GM18517 (cell line): ENCODE results near the gene CHID1.

ENCODE experiments used
- ATAC-seq: cut with Tn5 transposase; IDR thresholded peaks from one replicate; pipeline ENCODE4 v1.9.1; 2021; ENCODE audit warnings: mild to moderate bottlenecking, moderate library complexity; ENCODE audit not compliant: unreplicated experiment

CHID1 gene

DNA sequence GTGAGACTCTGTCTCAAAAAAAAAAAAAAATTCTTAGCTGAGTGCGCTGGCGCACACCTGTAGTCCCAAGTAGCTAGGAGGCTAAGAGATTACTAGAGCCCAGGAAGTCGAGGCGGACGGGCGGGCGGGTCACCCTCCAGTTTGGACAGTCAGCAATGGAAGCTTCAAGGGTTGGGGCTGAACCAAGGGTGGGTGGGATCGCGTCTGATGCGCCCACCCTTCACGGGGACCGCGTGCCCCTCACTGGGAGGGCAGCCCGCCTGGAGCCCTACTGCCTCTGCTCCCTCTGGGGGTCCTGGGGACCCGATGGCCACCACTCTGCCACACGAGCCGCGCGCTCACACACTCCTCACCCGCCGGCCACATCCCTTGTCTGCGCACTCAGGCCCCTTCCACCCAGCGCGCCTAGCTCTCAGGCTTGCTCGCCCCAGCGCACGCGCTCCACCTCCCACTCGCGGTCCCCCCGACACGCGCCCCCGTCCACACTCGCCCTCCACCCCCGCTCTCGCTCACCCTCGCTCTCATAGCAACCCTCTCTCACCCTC lies 494 bp downstream of the CHID1 start:
- no peak for ATAC-seq

DNA sequence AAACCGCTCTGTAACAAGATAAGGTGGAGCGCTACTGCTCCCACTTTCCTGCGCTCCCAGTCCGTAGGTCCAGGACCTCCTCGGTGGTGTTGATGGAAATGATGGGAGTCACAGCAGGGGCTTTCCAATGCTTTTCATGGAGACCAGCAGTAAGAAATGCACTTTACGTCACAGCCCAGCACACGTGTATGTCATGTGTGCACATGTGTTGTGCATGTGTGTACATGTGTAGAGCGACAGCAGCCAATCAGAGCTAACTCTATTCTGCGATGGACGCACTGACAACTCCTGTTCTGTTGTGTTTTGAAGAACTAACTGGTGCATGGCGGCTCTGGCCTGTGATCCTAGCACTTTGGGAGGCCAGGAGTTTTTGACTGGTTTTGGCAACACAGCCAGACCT lies 1.2 kb downstream of the CHID1 start:
- no peak for ATAC-seq

DNA sequence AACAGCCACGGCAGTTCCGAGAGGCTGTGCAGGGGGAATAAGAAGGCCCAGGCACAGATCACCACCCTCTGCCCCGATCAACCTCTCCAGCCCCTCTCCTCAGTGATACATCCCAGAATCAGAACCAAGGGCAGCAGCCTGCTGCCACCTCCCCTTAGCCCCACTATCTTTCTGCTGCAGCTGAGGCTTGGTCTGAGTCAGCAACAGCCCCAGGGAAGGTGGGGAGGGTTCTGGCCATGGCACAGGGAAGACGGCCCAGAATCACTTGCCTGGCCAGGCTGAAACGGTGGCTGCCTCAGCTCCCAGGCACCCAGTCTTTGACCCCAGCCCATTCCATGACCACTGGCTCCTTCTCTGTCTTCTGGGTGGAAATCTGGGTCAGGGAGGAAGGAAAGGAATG lies 2.3 kb downstream of the CHID1 start:
- no peak for ATAC-seq

DNA sequence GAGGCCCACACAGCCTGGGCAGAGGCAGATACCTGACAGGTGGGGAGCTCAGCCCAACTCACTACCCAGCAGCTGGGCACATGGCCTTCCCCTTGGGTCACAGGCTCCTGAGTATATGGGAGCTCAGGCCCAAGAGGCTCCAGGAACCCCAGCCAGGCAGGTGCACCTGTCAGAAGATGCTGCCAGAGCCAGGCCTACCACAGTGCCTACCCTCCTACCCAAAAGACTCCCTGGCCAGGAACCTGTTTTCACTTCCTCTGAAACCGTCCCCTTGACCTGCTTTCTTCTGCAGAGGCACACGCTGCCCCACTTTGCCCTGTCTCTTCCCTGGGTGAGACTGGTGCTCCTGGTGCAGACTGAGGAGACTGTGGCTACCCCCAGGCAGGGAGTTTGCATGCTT lies 2.9 kb downstream of the CHID1 start:
- no peak for ATAC-seq

DNA sequence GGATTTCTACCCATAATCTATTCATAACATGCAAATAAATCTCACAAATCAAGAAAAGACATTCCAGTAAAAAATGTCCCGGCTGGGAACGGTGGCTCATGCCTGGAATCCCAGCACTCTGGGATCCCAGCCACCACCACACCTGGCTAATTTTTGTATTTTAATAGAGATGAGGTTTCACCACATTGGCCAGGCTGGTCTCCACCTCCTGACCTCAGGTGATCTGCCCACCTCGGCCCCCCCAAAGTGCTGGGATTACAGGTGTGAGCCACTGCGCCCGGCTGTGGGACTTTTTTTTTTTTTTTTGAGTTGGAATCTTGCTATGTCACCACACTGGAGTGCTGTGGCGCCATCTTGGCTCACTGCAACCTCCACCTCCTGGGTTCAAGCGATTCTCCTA lies 4.7 kb downstream of the CHID1 start:
- no peak for ATAC-seq

DNA sequence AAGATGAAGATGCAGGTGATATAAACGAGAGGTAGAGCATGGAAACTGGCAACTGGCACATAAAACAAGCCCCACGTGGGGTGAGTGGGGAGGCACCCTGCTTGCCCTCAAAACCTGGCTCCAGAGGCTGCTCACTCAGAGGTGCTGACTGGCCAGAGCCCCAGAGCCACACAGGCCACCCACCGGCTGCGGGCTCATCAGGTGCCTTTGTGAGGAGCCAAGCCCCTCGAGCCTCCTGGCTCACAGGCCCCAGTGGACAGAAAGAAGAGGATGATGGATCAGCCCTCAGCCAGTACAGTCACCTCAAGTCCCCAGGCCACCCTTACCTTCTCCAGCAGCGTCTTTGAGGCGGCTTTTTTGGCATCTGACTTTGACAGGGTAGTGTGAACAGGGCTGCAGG lies 6.2 kb downstream of the CHID1 start:
- no peak for ATAC-seq

DNA sequence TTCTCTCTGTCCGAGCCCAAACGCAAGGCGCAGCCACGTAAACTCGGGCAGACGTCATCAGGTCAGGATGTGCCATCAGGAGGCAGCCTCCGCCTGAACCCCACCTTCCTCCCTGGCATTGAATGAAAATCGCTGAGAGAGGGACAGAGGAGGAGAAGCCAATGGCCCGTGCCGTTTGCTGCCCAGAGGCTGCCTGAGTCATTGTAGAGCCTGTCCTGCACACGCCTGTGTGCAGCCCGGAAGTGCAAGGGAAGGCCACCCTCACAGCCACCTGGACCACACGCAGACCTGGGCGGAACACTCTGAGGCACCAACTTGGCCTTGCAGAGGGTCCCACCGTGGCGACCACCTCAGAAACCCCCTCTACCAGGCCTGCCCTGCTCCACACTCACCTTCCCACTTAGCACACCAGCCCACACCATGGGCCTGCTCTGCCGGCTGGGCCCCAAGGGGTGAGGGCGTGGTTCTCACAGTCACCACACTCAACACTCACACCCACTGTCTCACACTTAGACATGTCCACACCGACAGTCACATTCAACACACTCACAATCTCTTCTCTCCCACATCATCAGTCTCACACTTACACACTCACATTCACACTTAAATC lies 9.1 kb downstream of the CHID1 start:
- ATAC-seq: no peak

DNA sequence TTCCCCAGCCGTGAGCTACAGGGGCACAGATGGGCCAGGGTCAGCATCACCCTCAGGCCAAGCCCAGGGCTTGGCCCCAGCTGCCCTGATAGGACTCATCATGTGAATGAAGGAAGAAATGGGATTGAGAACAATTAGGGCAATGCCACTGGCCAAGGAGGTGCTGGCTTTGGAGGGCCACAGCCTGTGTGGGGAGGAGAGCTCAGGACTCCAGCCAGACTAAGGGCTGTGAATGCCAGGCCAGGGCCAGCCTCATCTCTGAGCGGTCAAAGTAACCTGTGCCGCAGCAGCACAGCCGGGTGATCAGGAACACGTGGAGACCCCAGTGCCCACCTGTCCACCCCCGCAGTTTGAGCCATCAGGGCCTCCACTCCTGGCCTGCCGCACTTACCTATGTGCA lies 10.1 kb downstream of the CHID1 start:
- no peak for ATAC-seq

DNA sequence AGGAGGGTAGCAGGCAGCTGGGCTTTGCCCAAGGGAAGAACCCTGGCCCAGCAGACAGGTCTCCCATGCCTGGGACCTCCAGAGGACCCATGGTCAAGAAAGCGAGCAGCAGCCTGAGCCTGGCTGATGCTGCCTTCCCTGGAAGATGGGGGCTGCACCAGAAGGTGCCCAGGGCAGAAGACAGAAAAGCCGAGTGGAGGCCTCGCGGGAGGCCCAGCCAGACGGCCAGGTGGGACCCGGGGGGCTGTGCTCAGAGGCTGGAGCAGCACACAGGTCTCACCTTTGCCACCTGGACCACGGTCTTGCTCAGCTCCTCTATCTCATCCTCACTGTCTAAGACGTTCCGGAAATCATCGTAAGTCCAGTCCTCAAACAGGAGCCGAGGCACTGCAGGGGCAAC lies 10.9 kb downstream of the CHID1 start:
- ATAC-seq: no peak

DNA sequence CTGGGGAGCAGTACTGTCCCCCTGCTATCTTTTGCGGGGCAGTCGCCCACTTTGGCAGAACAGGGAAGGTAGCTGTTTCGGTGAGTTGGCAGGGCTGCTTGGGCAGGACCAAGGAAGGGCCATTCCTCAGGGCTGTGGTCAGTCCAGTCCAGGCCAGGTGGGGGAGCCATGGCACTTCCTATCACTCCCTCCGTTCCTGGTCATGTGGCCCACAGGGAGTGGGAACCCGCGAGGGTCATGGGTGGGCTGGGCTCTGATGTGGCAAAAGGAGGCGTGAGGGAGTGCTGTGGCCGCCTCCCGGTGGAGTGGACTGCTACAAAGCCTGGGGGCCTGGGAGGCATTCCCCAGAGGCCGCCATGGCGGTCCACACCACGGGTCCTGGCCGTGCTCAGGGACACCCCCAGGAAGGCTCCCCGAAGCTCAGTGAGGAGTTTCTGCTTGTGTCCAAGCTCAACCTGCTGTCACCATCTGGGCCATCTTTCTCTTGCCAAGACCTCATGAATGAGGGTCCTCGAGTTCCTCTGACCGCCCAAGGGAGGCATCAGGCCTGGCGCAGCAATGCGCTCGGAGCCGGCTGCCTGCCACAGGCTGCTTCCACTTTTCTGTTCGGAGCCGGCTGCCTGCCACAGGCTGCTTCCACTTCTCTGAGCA lies 11.9 kb downstream of the CHID1 start:
- no peak for ATAC-seq

DNA sequence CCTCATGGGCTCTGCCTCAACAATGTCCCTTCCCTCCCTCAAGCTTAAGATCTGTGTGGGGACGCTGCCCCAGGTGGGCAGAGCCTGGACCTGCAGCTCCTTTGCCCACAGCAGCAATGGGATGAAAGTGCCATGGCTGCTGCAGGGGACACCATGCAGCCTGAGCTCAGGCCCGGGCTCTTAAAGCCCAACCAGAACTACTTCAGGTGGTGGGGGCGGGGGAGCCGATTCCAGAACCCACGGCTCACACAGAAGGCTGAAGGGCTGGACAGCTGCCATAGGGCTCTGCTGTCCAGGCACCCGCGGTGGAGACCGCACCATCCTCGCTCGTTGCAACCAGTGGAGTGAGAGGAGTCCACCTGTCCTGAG lies 12.5 kb downstream of the CHID1 start:
- no peak for ATAC-seq

DNA sequence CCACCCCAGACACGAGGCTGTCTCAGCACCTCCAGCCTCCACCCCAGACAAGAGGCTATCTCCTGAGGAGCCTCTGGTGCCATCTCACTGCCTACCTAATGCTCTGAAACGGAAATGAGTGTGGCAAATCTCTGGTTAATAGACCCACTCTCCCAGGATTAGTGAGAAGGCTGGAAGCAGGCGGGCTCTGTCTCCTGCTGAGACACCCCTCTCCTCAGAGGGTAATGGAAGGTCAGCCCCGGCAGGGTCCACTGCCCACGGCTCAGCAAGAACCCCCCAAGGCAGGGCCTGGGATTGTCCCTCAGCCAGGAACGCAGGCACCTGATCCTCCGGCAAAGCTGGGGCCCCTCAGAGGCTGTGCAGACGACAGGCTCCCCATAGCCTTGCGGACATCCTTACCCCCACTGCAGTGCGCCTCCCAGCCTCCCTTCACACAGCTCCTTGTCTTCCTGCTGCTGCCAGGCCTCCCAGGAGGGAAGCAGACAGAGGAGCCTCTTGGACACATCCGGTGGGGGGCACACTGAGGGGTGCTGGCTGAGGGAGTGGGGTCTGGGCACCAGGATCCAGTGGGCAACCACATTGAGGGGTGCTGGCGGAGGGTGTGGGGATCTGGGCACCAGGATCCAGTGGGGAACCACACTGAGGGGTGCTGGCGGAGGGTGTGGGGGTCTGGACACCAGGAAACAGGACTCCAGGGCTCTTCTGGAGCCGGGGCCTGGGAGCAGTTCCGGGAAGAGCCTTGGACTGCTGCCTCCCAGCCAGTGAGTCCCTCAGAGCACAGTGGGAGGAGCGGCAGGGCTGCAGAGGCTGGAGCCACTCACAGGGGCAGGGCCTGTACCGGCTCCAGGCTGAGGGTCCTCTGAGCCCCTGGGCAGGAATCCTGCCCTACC lies 13.1 kb downstream of the CHID1 start:
- no peak for ATAC-seq

DNA sequence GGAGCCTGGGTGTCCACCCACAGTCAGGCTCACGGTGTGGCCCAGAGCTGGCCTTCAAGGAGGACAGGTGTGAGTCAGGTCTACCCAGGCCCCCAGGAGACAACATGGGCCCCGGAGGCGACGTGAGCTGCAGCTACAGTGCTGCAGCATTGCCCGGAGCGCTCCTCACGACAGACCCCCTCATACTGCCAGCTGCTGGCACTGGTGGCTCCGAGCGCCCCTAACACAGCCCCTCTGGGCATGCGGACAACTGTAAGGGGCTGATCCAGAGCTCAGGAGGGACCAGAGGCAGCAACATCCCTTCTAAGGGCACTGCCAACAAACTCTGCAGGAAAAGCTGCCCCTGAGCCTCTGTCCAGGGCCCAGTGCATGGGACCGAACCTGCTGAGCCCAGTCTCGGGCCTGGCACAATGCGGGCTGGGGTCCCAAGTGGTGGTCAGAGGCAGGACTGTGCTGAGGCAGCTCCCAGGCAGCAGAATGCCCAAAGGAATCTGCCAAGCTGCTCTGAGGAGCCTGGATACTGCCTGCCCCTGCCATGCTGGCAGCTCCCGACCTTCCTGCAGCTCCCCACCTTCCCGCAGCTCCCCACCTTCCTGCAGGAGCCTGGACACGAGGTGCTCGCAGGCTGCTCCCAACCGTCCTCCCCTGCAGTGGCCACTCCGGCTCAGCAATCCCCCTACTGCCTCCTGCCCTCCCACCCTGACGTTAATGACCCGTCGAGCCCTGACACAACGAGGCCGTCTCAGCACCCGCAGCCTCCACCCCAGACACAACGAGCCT lies 15.1 kb downstream of the CHID1 start:
- no peak for ATAC-seq

DNA sequence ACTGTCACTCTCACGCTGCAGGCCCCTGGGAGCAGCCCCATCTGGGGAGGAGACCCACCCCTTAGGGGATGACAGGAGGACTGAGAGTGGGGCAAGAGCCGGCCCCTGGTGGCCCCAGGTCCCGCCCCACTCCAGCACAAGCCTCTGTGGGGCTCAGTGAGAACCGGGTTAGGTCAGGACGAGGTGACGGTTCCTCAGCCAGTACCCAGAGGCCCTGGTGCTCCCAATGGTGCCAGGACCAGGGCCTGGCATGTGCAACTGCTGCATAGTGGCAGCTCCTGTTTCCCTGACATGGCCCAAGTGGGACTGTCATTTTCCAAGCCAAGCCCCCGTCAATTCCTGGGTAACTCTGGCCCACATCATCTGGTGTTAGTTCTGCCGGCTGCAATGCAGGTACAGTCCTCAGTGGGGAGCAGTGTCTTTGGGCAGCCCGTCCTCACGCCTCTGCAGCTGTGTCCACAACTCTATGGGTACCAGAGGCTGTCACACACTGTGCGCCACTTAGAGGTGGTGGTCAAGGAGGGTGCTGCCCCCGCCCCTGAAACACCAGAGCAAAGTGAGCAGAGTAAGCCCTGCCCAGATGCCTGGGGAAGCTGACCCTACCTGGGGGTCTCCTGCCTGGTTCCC lies 15.9 kb downstream of the CHID1 start:
- ATAC-seq: no peak

DNA sequence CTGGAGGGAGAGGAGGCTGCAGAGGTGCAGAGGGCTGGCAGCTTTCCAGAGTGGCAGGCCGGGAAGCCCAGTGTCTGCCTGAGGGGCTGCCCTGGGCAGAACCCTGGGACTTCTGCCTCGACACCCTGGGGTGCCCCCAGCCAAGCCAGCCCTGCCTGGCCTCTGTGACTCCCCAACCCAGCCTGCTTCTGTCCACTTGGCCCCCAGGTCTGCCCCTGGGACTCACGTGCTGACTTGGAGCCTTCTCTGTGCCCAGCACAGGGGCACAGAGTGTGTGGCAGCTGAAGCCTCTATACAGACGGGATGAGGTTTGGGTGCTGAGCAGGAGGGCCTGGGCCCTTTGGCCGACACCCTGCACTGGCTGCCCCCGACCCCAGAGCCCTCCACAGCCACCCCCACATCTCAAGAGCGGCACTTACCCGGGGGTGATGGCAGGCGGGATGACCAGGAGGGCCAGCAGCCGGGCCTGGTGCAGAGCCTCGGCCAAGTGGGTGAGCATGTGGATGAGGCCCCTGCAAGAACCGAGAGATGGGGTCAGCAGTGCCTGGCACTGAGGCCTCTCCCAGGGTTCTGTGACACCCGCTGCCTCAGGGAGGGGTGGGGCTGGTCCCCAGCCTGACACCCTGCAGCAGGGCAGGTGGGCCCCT lies 17.5 kb downstream of the CHID1 start:
- no peak for ATAC-seq

DNA sequence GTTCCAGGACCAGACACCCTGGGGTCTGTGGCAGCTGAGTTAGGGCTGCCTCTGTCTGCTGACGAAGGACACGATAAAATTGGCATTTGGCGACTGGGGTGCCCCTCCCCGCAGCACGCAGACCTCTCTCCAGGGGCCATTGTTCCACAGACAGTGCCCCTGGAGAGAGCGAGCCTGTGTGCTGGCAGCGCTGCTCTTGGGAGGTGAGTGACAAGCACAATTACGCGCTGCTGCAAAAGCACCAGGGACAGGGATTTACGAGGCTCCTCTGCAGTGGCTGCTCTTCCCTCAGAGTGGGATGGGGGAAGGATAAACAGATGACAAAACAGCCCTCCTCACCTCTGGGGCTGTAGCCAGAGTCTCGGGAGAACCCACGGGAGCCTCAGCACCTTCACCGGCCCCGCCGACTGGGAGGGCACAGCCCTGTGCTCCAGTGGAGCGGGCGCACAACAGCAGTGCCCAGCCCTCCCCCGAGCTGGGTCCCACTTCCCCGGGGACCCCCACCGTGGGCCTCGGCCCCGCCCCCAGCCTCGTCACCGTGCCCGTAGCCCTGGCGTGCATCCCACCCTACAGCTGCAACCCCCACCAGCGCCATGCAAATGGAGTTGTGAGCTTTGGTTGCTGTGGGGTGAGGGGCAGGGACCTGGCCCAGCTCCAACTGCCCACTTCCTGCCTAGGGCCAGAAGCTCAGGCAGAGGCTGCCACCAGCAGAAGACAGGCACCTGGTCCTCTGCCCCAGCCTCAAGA lies 19.6 kb downstream of the CHID1 start:
- no peak for ATAC-seq

DNA sequence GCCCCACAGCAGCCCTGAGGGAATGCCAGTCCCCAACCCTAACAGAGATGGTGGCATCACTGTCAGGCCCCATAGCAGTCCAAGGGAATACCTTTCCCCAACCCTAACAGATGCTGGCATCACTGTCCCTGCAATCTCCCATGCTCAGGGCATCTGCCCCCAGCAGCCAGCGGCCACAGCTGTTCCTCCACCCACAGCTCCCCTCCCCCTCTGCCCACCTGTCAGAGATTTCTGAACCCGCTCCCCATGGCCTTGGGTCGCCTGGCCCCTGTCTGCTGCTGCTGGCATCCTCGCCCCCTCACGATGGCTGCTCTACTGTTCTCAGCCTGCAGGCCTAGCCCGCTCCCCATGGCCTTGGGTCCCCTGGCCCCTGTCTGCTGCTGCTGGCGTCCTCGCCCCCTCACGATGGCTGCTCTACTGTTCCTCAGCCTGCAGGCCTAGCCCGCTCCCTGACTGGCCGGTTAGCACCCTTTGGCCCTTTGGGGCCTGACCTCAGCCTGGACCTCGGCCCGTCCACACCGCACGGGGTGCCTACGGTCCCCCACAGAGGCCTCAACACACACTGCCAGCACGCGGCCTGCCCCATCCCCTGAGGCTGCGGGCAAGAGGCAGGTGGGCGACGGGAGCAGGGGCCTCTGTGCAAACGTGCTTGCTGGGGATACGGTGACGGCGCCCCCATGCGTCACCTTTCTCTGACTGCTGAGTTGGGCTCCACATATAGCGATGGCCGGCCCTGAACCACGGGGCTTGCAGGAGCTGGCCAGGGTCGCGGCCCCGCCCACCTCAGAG lies 20.7 kb downstream of the CHID1 start:
- ATAC-seq: no peak

DNA sequence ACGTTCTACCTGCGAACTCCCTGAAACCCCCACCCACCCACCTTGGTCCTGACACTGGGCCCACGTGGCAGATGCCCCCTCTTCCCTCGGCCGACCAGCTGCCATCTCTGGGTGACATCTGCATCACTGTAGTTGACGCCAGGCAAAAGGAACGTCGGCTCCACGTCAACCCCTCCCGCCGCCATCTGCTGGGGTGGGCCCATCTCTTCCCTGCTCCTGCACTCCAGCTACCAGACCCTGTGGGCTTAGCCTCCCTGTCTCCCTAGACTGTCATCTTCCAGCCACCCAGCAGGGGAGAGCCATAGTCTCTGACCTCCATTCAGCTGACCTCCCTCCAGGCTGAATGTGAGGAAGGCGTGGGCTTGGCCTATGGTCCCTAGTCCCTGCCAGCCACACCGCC lies 21.4 kb downstream of the CHID1 start:
- ATAC-seq: no peak
